ENCODE measurements around the gene ZNF438.

DNA sequence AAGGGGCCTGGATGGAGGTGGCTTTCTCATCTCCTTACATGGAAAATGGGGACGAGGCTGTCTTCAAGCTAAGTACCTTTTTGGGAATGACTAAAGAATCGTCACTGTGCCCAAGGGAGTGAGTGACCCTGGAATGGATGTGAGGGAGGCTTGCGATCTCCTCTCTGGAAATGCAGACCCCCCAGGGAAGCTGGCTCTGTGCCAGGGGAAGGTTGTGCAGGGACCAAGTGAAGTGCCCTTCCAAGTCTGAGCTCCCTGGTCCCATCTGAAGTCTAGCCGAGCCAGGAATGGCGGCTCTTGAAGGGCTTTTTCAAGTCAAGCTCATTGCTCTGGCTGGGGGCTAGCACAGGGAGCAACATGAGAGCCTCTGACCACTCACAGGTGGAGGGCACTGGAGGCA, 221.2 kb downstream of the ZNF438 start:
- TF ChIP-seq POLR2AphosphoS5 (IDR thresholded peaks at IDR 0.05; ENCODE audit: low read depth, low read length) (no peak), TAF1 (IDR thresholded peaks at IDR 0.05; ENCODE audit: borderline replicate concordance, insufficient read depth, low read length) (no peak), SIN3A (IDR thresholded peaks at IDR 0.05; ENCODE audit: borderline replicate concordance, insufficient read depth, low read length) (no peak), FOXP2 (optimal IDR thresholded peaks at IDR 0.05; ENCODE audit: borderline replicate concordance, extremely low read depth, extremely low read length, insufficient read depth) (no peak)
- TF ChIP-seq, protein P1, sequence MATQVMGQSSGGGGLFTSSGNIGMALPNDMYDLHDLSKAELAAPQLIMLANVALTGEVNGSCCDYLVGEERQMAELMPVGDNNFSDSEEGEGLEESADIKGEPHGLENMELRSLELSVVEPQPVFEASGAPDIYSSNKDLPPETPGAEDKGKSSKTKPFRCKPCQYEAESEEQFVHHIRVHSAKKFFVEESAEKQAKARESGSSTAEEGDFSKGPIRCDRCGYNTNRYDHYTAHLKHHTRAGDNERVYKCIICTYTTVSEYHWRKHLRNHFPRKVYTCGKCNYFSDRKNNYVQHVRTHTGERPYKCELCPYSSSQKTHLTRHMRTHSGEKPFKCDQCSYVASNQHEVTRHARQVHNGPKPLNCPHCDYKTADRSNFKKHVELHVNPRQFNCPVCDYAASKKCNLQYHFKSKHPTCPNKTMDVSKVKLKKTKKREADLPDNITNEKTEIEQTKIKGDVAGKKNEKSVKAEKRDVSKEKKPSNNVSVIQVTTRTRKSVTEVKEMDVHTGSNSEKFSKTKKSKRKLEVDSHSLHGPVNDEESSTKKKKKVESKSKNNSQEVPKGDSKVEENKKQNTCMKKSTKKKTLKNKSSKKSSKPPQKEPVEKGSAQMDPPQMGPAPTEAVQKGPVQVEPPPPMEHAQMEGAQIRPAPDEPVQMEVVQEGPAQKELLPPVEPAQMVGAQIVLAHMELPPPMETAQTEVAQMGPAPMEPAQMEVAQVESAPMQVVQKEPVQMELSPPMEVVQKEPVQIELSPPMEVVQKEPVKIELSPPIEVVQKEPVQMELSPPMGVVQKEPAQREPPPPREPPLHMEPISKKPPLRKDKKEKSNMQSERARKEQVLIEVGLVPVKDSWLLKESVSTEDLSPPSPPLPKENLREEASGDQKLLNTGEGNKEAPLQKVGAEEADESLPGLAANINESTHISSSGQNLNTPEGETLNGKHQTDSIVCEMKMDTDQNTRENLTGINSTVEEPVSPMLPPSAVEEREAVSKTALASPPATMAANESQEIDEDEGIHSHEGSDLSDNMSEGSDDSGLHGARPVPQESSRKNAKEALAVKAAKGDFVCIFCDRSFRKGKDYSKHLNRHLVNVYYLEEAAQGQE (IDR thresholded peaks at IDR 0.05; ENCODE audit: insufficient read depth in 1 of 2, low read depth in 2 of 2, low read length in 2 of 2), result no peak
